Hepatocyte (in vitro differentiated cells): ENCODE measurements around the gene CNTNAP2.

Experiments
- CTCF ChIP-seq: fragments of 200-600 bp; sonication (generic); IDR thresholded peaks from 2 replicates; pipeline ENCODE4 v1.5.1; 2016; ENCODE audit warnings: antibody characterized with exemption, mild to moderate bottlenecking; ENCODE audit not compliant: poor library complexity
- EZH2 ChIP-seq: fragments of 200-600 bp; sonication (generic); IDR thresholded peaks from 2 replicates; pipeline ENCODE4 v1.6.1; 2016; ENCODE audit warnings: antibody characterized with exemption, mild to moderate bottlenecking, borderline replicate concordance
- EZH2phosphoT487 ChIP-seq: fragments of 200-600 bp; sonication (generic); IDR thresholded peaks from one replicate; pipeline ENCODE4 v1.6.1; 2018; ENCODE audit warnings: antibody characterized with exemption, mild to moderate bottlenecking, low read depth, moderate library complexity; ENCODE audit not compliant: unreplicated experiment, severe bottlenecking

- TF ChIP-seq CTCF (no peak), EZH2phosphoT487 (no peak), EZH2 (no peak)
Observed at GRCh38 chr7:146681487-146681886, 564.9 kb downstream of the CNTNAP2 start.
